ENCODE measurements around the gene SLCO3A1.

The SLCO3A1 gene

DNA sequence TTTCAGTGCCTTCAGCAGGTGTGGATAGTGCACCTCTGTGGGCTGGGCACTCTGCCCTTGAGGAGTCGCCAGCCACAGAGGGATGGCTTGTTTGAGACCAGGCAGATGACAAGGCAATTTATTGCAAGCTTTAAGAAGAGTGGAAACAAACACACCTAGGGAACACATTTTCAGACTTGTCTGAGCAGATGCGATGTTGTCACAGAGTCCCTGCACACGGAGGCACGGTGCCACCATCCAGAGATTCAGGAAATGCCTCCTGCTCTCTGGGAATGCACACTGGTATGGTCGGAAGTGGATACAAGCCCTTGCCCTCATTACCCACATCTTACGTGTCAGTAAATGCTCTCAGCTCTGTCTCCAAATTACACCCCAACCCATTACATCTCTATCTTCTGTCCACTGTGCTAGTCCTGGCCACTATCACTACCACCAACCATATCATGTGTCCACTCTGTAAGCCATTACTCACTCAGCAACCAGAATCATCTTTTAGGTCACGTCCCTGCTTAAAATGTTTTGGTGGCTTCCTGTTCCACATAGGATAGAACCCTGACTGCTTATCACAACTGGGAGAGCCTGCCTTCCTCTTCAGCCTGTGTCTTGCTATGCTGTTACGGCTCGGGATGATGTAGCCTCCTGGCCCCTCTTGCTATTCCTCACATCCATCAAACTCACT lies 196.9 kb downstream of the SLCO3A1 start:
- Histone ChIP-seq H3K27ac (ENCODE audit: extremely low read depth, low read depth, low read length) (no peak overlapping the region), H3K4me3 (ENCODE audit: low read depth, low read length) (no peak overlapping the region), H3K4me1 (ENCODE audit: control insufficient read depth, insufficient read depth, low read length) (no peaks in the 10 kb centered on the region), H3K9me3 (ENCODE audit: control insufficient read depth, insufficient read depth, low read depth, low read length) (no peaks in the 10 kb centered on the region), H3K36me3 (ENCODE audit: control insufficient read depth in 2 of 2, insufficient read depth in 1 of 2, low read length in 2 of 2) (no peaks in the 10 kb centered on the region)
- ChIA-PET POLR2A (no interaction called here), CTCF (interaction anchor here (0.6 to 1.0 kb wide), 2 partner anchors 272 to 748 kb away, joined by 3 read pairs; no protein-coding TSS in a partner anchor)
- TF ChIP-seq ZNF24 (tag by site-specific recombination; IDR thresholded peaks at IDR 0.05) (no peak), ZFP69B (tag by site-specific recombination; IDR thresholded peaks at IDR 0.05) (no peak), ZNF146 (tag by site-specific recombination; IDR thresholded peaks at IDR 0.05) (no peak), BCL11B (tag by site-specific recombination; IDR thresholded peaks at IDR 0.05; ENCODE audit: low read depth) (no peak)
- TF ChIP-seq, protein P1, sequence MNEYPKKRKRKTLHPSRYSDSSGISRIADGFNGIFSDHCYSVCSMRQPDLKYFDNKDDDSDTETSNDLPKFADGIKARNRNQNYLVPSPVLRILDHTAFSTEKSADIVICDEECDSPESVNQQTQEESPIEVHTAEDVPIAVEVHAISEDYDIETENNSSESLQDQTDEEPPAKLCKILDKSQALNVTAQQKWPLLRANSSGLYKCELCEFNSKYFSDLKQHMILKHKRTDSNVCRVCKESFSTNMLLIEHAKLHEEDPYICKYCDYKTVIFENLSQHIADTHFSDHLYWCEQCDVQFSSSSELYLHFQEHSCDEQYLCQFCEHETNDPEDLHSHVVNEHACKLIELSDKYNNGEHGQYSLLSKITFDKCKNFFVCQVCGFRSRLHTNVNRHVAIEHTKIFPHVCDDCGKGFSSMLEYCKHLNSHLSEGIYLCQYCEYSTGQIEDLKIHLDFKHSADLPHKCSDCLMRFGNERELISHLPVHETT (tag by site-specific recombination; IDR thresholded peaks at IDR 0.05) = no peak

DNA sequence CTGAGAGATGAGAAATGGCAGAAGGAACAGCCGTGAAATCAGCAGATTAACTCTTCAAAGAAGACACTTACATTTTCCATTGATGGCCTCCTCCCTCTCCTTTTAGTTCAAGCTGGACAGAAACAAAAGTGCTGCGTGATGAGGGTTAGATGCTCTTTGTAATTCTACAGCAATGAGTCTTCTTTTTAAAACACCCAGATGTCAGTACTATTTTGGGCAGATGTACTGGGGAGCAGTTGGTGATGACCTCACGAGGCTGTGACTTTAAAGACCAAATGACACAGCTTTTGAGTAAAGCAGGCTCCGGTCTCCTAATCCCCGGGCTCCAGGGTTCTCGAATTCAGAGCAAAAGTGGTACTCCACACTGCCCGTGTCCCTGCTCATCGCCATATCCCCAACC lies 198.2 kb downstream of the SLCO3A1 start:
- Histone ChIP-seq H3K9me3 (ENCODE audit: control insufficient read depth, insufficient read depth, low read depth, low read length) (no peaks in the 10 kb centered on the region), H3K36me3 (ENCODE audit: control insufficient read depth in 2 of 2, insufficient read depth in 1 of 2, low read length in 2 of 2) (no peaks in the 10 kb centered on the region), H3K27ac (ENCODE audit: extremely low read depth, low read depth, low read length) (no peak overlapping the region), H3K4me1 (ENCODE audit: control insufficient read depth, insufficient read depth, low read length) (no peaks in the 10 kb centered on the region), H3K4me3 (ENCODE audit: low read depth, low read length) (no peak overlapping the region)
- ChIA-PET POLR2A (no interaction called here), CTCF (interaction anchor here (0.6 to 1.0 kb wide), 3 partner anchors 14 to 313 kb away, joined by 3 read pairs; no protein-coding TSS in a partner anchor)
- TF ChIP-seq ZNF777 (tag by site-specific recombination; IDR thresholded peaks at IDR 0.05; ENCODE audit: borderline replicate concordance) (no peak), ZNF670 (tag by site-specific recombination; IDR thresholded peaks at IDR 0.05; ENCODE audit: low read depth) (no peak), ZFHX2 (tag by site-specific recombination; conservative IDR thresholded peaks at IDR 0.05) (no peak), ZNF324 (tag by site-specific recombination; IDR thresholded peaks at IDR 0.05) (no peak), ZBTB17 (tag by site-specific recombination; IDR thresholded peaks at IDR 0.05) (no peak), ZNF302 (tag by site-specific recombination; IDR thresholded peaks at IDR 0.05; ENCODE audit: low read depth) (no peak), ZSCAN30 (tag by site-specific recombination; IDR thresholded peaks at IDR 0.05) (no peak), RBAK (tag by site-specific recombination; IDR thresholded peaks at IDR 0.05) (no peak), ZNF792 (tag by site-specific recombination; IDR thresholded peaks at IDR 0.05) (no peak), ZNF555 (tag by site-specific recombination; conservative IDR thresholded peaks at IDR 0.05) (no peak)
- TF ChIP-seq, protein P2, sequence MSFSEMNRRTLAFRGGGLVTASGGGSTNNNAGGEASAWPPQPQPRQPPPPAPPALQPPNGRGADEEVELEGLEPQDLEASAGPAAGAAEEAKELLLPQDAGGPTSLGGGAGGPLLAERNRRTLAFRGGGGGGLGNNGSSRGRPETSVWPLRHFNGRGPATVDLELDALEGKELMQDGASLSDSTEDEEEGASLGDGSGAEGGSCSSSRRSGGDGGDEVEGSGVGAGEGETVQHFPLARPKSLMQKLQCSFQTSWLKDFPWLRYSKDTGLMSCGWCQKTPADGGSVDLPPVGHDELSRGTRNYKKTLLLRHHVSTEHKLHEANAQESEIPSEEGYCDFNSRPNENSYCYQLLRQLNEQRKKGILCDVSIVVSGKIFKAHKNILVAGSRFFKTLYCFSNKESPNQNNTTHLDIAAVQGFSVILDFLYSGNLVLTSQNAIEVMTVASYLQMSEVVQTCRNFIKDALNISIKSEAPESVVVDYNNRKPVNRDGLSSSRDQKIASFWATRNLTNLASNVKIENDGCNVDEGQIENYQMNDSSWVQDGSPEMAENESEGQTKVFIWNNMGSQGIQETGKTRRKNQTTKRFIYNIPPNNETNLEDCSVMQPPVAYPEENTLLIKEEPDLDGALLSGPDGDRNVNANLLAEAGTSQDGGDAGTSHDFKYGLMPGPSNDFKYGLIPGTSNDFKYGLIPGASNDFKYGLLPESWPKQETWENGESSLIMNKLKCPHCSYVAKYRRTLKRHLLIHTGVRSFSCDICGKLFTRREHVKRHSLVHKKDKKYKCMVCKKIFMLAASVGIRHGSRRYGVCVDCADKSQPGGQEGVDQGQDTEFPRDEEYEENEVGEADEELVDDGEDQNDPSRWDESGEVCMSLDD (tag by site-specific recombination; IDR thresholded peaks at IDR 0.05) = no peak
- TF ChIP-seq, protein P3, sequence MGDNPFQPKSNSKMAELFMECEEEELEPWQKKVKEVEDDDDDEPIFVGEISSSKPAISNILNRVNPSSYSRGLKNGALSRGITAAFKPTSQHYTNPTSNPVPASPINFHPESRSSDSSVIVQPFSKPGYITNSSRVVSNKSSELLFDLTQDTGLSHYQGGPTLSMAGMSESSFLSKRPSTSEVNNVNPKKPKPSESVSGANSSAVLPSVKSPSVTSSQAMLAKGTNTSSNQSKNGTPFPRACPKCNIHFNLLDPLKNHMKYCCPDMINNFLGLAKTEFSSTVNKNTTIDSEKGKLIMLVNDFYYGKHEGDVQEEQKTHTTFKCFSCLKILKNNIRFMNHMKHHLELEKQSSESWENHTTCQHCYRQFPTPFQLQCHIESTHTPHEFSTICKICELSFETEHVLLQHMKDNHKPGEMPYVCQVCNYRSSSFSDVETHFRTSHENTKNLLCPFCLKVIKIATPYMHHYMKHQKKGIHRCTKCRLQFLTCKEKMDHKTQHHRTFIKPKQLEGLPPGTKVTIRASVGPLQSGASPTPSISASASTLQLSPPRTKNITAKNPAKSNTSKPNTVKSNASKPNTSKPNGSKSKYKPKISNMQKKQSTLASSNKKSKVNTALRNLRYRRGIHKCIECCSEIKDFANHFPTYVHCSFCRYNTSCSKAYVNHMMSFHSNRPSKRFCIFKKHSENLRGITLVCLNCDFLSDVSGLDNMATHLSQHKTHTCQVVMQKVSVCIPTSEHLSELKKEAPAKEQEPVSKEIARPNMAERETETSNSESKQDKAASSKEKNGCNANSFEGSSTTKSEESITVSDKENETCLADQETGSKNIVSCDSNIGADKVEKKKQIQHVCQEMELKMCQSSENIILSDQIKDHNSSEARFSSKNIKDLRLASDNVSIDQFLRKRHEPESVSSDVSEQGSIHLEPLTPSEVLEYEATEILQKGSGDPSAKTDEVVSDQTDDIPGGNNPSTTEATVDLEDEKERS (tag by site-specific recombination; IDR thresholded peaks at IDR 0.05) = no peak
